GM12878 (cell line): Measurements from ENCODE around the gene DIS3L2. TPM values are rescaled to one million over a fixed set of nuclear protein-coding genes. Genes with fewer than 3 reads are reported as not detected.

Experiments
- ATAC-seq: fragments of 200-7000 bp; cut with Tn5 transposase; 3 replicates; pipeline ENCODE4 v1.9.1; 2020; ENCODE audit warnings: mild to moderate bottlenecking, moderate library complexity
- BruUV-seq: library from RNA; stranded (reverse); fragments of 400-500 nt; replicated peaks from 2 replicates; lab custom pipeline; 2021; lab: Mats Ljungman, UMichigan
- CTCF ChIA-PET: fragments of 300-600 bp; sonication (Branson Sonifier 250); formaldehyde crosslinking; extraction: SDS; loops from one replicate; lab custom pipeline; 2021; ENCODE audit warnings: inconsistent platforms; lab: Yijun Ruan, JAX
- POLR2A ChIA-PET: fragments of 350-600 bp; formaldehyde crosslinking; extraction: SDS; loops from one replicate; lab custom pipeline; 2021; ENCODE audit warnings: inconsistent platforms; lab: Charles Lee
- RAD21 ChIA-PET: fragments of 300-600 bp; sonication (Branson Sonifier 250); formaldehyde crosslinking; loops from one replicate; lab custom pipeline; 2023; ENCODE audit warnings: antibody characterized with exemption; ENCODE audit not compliant: unreplicated experiment; lab: Charles Lee
- SMC1A ChIA-PET: fragments of 300-600 bp; sonication (Branson Sonifier 250); formaldehyde crosslinking; loops from one replicate; lab custom pipeline; 2023; ENCODE audit not compliant: unreplicated experiment, uncharacterized antibody; lab: Charles Lee
- DNase-seq: peaks from one replicate; pipeline ENCODE4 v3.0.0-alpha.2; 2011; ENCODE audit warnings: low read depth, low spot score
- FAIRE-seq: peaks from 3 replicates; lab custom pipeline; 2011; peaks lifted over from hg19 to GRCh38; lab: Jason Lieb, UNC
- H2AFZ ChIP-seq: 2 replicates; pipeline ENCODE4 v1.6.0; 2011; ENCODE audit warnings: low read depth, low read length, control low read depth; ENCODE audit not compliant: control insufficient read depth
- H3K27ac ChIP-seq: 2 replicates; pipeline ENCODE4 v1.5.1; 2011; ENCODE audit warnings: control low read depth; ENCODE audit not compliant: control insufficient read depth, insufficient read depth
- H3K27me3 ChIP-seq, 2 experiments: replicated peaks in 1 of 2; 2 replicates each; pipeline versions ENCODE4 v1.6.0 to v1.6.1; 2011; ENCODE audit warnings: low read length in 1 of 2; ENCODE audit not compliant: control insufficient read depth in 2 of 2, insufficient read depth in 2 of 2
- H3K36me3 ChIP-seq, 2 experiments: 2 replicates each; pipeline ENCODE4 v1.5.1; 2011; ENCODE audit warnings: low read length in 1 of 2; ENCODE audit not compliant: control insufficient read depth in 2 of 2, insufficient read depth in 2 of 2
- H3K4me1 ChIP-seq: 2 replicates; pipeline ENCODE4 v1.6.1; 2011; ENCODE audit warnings: mild to moderate bottlenecking, low read length, moderate library complexity, mixed read lengths; ENCODE audit not compliant: control insufficient read depth, insufficient read depth
- H3K4me2 ChIP-seq: 2 replicates; pipeline ENCODE4 v1.6.0; 2011; ENCODE audit warnings: control low read depth; ENCODE audit not compliant: control insufficient read depth, insufficient read depth
- H3K4me3 ChIP-seq: fragments of 200-600 bp; sonication (generic); 2 replicates; pipeline ENCODE4 v1.5.1; 2016
- H3K79me2 ChIP-seq: 2 replicates; pipeline ENCODE4 v1.6.0; 2011; ENCODE audit warnings: low read length; ENCODE audit not compliant: control insufficient read depth, insufficient read depth
- H3K9ac ChIP-seq: 2 replicates; pipeline ENCODE4 v1.8.0; 2011; ENCODE audit warnings: low read length, control low read depth, mixed read lengths; ENCODE audit not compliant: control insufficient read depth, insufficient read depth
- H3K9me3 ChIP-seq: replicated peaks from 3 replicates; pipeline ENCODE4 v1.5.1; 2011; ENCODE audit warnings: mild to moderate bottlenecking, low read length; ENCODE audit not compliant: control insufficient read depth, insufficient read depth
- H4K20me1 ChIP-seq: 2 replicates; pipeline ENCODE4 v1.6.0; 2011; ENCODE audit not compliant: control insufficient read depth, insufficient read depth
- ATF7 ChIP-seq: fragments of 450-650 bp; IDR thresholded peaks from 2 replicates; pipeline ENCODE4 v1.6.1; 2016; ENCODE audit warnings: low read depth, mild to moderate bottlenecking
- CTCF ChIP-seq, 3 experiments: IDR thresholded peaks in 2 of 3; conservative IDR thresholded peaks in 1 of 3; 2 replicates each; pipeline ENCODE4 v1.5.1; 2011; ENCODE audit warnings: low read depth in 3 of 3, low read length in 3 of 3, mild to moderate bottlenecking in 3 of 3, control low read depth in 2 of 3, moderate library complexity in 2 of 3, inconsistent platforms in 1 of 3, mixed read lengths in 1 of 3; ENCODE audit not compliant: control insufficient read depth in 2 of 3, insufficient read depth in 1 of 3; ENCODE audit errors: extremely low read depth in 1 of 3
- IKZF1 ChIP-seq: fragments of 450-650 bp; conservative IDR thresholded peaks from 2 replicates; pipeline ENCODE4 v1.6.1; 2017; ENCODE audit warnings: antibody characterized with exemption, mild to moderate bottlenecking
- LARP7 ChIP-seq: fragments of 450-650 bp; IDR thresholded peaks from 2 replicates; pipeline ENCODE4 v1.6.1; 2017; ENCODE audit warnings: mild to moderate bottlenecking
- RAD21 ChIP-seq: IDR thresholded peaks from 2 replicates; pipeline ENCODE4 v1.6.1; 2011; ENCODE audit warnings: mild to moderate bottlenecking, low read depth, low read length, moderate library complexity; ENCODE audit not compliant: insufficient read depth
- RB1 ChIP-seq: fragments of 450-650 bp; formaldehyde crosslinking; IDR thresholded peaks from 2 replicates; pipeline ENCODE4 v1.6.1; 2017; ENCODE audit warnings: mild to moderate bottlenecking, borderline replicate concordance
- SMARCA5 ChIP-seq: fragments of 450-650 bp; IDR thresholded peaks from 2 replicates; pipeline ENCODE4 v1.6.1; 2017; ENCODE audit warnings: mild to moderate bottlenecking
- SMC3 ChIP-seq: IDR thresholded peaks from 2 replicates; pipeline ENCODE4 v1.6.1; 2011; ENCODE audit warnings: low read length, improper control_type of control experiment, borderline replicate concordance
- SUZ12 ChIP-seq: fragments of 200-600 bp; sonication (generic); IDR thresholded peaks from one replicate; pipeline ENCODE4 v1.6.1; 2018; ENCODE audit warnings: antibody characterized with exemption, mild to moderate bottlenecking; ENCODE audit not compliant: unreplicated experiment
- YY1 ChIP-seq: IDR thresholded peaks from 2 replicates; pipeline ENCODE4 v1.6.1; 2011; ENCODE audit warnings: low read depth, mild to moderate bottlenecking, low read length
- ZNF592 ChIP-seq: fragments of 450-650 bp; IDR thresholded peaks from 2 replicates; pipeline ENCODE4 v1.6.1; 2017; ENCODE audit warnings: mild to moderate bottlenecking, moderate library complexity
- WGBS: methylation state at CpG from one replicate; pipeline ENCODE4 v1.1.6; 2016; ENCODE audit warnings: low lambda C conversion rate; ENCODE audit not compliant: insufficient replicate concordance, insufficient coverage; ENCODE audit errors: missing lambda C conversion rate; 5-methylcytosine and 5-hydroxymethylcytosine counted together
- in situ Hi-C: fragments of 300-500 bp; cut with MboI; formaldehyde crosslinking; loops from 9 replicates; pipeline ENCODE4 v1.14.3; 2018; ENCODE audit warnings: mixed read lengths
- intact Hi-C: fragments of 100-400 bp; cut with micrococcal nuclease; formaldehyde crosslinking; loops from one replicate; pipeline ENCODE4 v1.14.2; 2022; ENCODE audit not compliant: unreplicated experiment
- polyA plus RNA-seq, 11 experiments: library from polyadenylated mRNA; depleted of rRNA in 4 of 11; unstranded in 6 of 11; stranded (reverse) in 5 of 11; fragments of >200 nt; fragmentation: Nextera tagmentation in 4 of 11; fragmentation: Illumina TruSeq in 1 of 11; extraction: Ambion mirVana in 4 of 11; extraction: Trizol in 1 of 11; gene quantifications; 1 replicate in 1 of 11; 2 replicates in 10 of 11; pipeline versions ENCODE4 v1.2.1 to v1.2.3, GENCODE V29; 2011 to 2016; ENCODE audit warnings: inconsistent platforms in 2 of 11, missing spikeins in 2 of 11, low read depth in 1 of 11
- total RNA-seq, 4 experiments: library from RNA; depleted of rRNA in 3 of 4; stranded (reverse); fragments of >200 nt in 3 of 4; fragmentation: Illumina TruSeq in 1 of 4; extraction: Trizol in 1 of 4; gene quantifications; 2 replicates each; pipeline versions ENCODE4 v1.2.1 to v1.2.3, GENCODE V29; 2013 to 2021
- TF ChIP-seq, protein P1 (sequence below): fragments of 450-650 bp; IDR thresholded peaks from 2 replicates; pipeline ENCODE4 v1.6.1; 2014; ENCODE audit warnings: mild to moderate bottlenecking

Gene DIS3L2
- total and polyA plus RNA-seq, 10 of the 15 experiments (the other 5 are each of a cell fraction or from before 2014, with no cell fraction given) = 3.5 to 27.1 (median 16.0) TPM

- DNase-seq (no peak), ATAC-seq (peak; percentile 92), FAIRE-seq (peak; percentile 7)
- ChIA-PET SMC1A (interaction anchor here (0.9 to 3.2 kb wide), 3 partner anchors 215 to 366 kb away, joined by 3 to 11 read pairs (median 4); no protein-coding TSS in a partner anchor), CTCF (interaction anchor here (0.6 to 1.6 kb wide), 9 partner anchors 12 to 402 kb away, joined by 3 to 5 read pairs (median 4); no protein-coding TSS in a partner anchor), POLR2A (no interaction called here), RAD21 (interaction anchor here (0.8 to 0.9 kb wide), 2 partner anchors 217 to 399 kb away, joined by 3 read pairs; no protein-coding TSS in a partner anchor)
- H3K4me1 ChIP-seq = peaks cover 13% of the 10 kb centered on the region
- no TSS peak for BruUV-seq
- WGBS = under 1% methylated on average over 74 of the region's 96 CpGs
- peaks cover 6 to 11% of the 10 kb centered on the region in 2 experiments; a peak in 3 of 4 replicates for H3K27me3 ChIP-seq
- H4K20me1 ChIP-seq = no peaks in the 10 kb centered on the region
- no peaks in the 10 kb centered on the region for H3K9me3 ChIP-seq
- peak overlapping the region; percentile 98 for H3K4me2 ChIP-seq
- no peak overlapping the region for H3K27ac ChIP-seq
- H3K4me3 ChIP-seq = peak overlapping the region; percentile 74; the same call in 1 of the 2 replicates
- H3K9ac ChIP-seq = no peak overlapping the region
- intact Hi-C loops = loop anchor here (1.0 to 10.0 kb wide), 5 partner anchors 217 to 517 kb away; no protein-coding TSS in a partner anchor
- TF ChIP-seq RB1 = 0 out of 2 replicates have a peak, but pooled peaks have one; percentile 46
- TF ChIP-seq LARP7 = peak; percentile 67; the same call in 1 of the 2 replicates
- TF ChIP-seq SMARCA5 = 0 out of 2 replicates have a peak, but pooled peaks have one; percentile 41
- TF ChIP-seq SUZ12 = no peak
- TF ChIP-seq IKZF1 = peak; percentile 17; the same call in 1 of the 2 replicates
- peak; percentile 64 for TF ChIP-seq RAD21
- peak; percentile 74 for TF ChIP-seq YY1
- TF ChIP-seq CTCF (IDR thresholded peaks at IDR 0.05 in 2 of 3, conservative IDR thresholded peaks at IDR 0.05 in 1 of 3; ENCODE audit: control insufficient read depth in 2 of 3, extremely low read depth in 1 of 3, insufficient read depth in 1 of 3, low read depth in 3 of 3, low read length in 3 of 3) = peak; percentile 70 to 75 (median 70)
- TF ChIP-seq ZNF592 = 0 out of 2 replicates have a peak, but pooled peaks have one; percentile 19
- TF ChIP-seq, protein P1, sequence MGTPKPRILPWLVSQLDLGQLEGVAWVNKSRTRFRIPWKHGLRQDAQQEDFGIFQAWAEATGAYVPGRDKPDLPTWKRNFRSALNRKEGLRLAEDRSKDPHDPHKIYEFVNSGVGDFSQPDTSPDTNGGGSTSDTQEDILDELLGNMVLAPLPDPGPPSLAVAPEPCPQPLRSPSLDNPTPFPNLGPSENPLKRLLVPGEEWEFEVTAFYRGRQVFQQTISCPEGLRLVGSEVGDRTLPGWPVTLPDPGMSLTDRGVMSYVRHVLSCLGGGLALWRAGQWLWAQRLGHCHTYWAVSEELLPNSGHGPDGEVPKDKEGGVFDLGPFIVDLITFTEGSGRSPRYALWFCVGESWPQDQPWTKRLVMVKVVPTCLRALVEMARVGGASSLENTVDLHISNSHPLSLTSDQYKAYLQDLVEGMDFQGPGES = no peak
- no peak for TF ChIP-seq ATF7
- TF ChIP-seq SMC3 = peak; percentile 81
- H3K79me2 ChIP-seq = no peaks in the 10 kb centered on the region
- H2AFZ ChIP-seq = peak overlapping the region; percentile 56
- no peaks in the 10 kb centered on the region for H3K36me3 ChIP-seq
- in situ Hi-C loops = no loop called here
Observed at GRCh38 chr2:231925303-231926179, 36.0 kb upstream of the DIS3L2 start.
